Measurements from ENCODE around the gene FOXO6. TPM values are rescaled to one million over a fixed set of nuclear protein-coding genes. Genes with fewer than 3 reads are reported as not detected.

The FOXO6 gene
- total RNA-seq, 1 donor from 2014 or later, result 38.4 TPM

DNA sequence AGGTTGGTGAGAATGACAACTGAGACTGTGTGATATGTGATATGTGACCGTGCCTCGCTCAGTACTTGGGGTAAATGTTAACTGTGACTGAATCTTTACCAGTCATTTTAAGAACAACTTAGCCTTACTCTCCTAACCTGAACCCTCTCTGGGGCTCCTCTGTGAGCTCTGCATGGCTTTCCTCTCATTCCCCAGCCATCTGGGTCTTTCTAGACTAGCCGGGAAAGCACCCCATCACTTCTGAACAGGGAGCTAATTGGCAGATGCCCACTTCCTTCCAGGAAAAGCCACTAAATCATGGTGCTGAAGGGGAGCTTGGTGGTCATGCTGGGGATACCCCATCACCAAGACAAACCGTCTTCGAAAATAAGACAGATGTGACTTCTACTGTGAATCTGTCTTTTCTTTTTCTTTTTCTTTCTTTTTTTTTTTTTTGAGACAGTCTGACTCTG, 16.5 kb upstream of the FOXO6 start:
- Mint-ChIP-seq H3K27me3 (ENCODE audit: low read depth) (no peaks in the 10 kb centered on the region), H3K4me1 (no peaks in the 10 kb centered on the region), H3K4me3 (no peak overlapping the region), H3K27ac (no peak overlapping the region), H3K36me3 (no peaks in the 10 kb centered on the region), H3K9me3 (no peaks in the 10 kb centered on the region)
- TF ChIP-seq, protein P1, sequence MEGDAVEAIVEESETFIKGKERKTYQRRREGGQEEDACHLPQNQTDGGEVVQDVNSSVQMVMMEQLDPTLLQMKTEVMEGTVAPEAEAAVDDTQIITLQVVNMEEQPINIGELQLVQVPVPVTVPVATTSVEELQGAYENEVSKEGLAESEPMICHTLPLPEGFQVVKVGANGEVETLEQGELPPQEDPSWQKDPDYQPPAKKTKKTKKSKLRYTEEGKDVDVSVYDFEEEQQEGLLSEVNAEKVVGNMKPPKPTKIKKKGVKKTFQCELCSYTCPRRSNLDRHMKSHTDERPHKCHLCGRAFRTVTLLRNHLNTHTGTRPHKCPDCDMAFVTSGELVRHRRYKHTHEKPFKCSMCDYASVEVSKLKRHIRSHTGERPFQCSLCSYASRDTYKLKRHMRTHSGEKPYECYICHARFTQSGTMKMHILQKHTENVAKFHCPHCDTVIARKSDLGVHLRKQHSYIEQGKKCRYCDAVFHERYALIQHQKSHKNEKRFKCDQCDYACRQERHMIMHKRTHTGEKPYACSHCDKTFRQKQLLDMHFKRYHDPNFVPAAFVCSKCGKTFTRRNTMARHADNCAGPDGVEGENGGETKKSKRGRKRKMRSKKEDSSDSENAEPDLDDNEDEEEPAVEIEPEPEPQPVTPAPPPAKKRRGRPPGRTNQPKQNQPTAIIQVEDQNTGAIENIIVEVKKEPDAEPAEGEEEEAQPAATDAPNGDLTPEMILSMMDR (IDR thresholded peaks at IDR 0.05; ENCODE audit: unreplicated experiment), result no peak
- DNase-seq (ENCODE audit: low spot score in 2 of 2, unreplicated experiment in 2 of 2), result peak in 1 of 2 experiments; percentile 14

DNA sequence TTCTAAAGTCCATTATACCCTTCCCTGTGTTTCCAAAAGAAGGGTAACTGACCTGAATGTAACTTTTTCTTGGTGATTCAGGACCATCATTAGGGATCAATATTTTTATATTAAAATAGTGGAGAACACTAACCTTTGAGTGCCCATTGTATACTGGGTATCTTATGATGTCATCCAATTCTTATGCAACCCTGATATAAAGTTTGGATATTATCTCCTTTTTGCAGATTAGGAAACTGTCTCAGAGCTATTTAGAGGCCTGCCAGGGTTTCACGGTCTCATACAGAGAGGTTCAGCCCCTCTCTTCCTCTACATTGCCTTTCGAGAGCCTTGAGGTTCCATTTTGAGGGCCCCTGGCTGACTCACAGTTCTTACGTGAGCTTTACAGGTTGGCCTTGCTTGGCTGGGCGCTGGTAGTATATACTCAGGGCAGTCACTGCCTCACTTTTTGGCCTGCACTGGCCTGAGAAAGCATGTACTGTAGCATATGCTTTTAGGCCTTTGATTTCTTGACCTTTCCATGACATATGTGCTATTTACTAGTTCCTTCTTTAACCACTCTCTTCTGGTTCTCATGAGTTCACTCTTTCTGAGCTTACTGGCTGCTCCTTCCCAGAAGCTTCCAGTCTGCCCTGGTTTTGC, 15.7 kb upstream of the FOXO6 start:
- H3K27ac Mint-ChIP-seq, result no peak overlapping the region
- H3K4me3 Mint-ChIP-seq, result no peak overlapping the region
- H3K9me3 Mint-ChIP-seq, result no peaks in the 10 kb centered on the region
- DNase-seq (ENCODE audit: low spot score in 2 of 2, unreplicated experiment in 2 of 2), result peak in 1 of 2 experiments; percentile 27
- no peaks in the 10 kb centered on the region for H3K36me3 Mint-ChIP-seq
- TF ChIP-seq, protein P1 (IDR thresholded peaks at IDR 0.05; ENCODE audit: unreplicated experiment), result no peak
- no peaks in the 10 kb centered on the region for H3K4me1 Mint-ChIP-seq
- H3K27me3 Mint-ChIP-seq (ENCODE audit: low read depth), result no peaks in the 10 kb centered on the region

DNA sequence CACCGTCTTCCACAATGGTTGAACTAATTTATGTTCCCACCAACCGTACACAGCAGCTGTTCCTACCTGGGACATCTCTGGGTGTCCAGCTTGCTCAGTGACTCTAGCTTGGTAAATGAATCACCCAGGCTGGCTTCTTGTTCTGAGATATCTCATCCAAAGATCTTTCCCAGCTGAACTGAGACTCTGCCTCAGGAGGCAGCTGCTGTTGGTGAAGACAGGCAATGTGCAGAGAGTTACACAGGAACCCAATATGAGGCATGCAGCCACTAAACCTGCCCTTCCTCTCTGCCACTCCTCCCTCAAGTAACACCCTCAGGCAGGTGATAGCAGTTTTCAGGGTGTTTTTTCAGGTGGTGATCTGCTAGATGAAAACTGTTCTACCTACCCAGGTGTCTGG, 14.0 kb upstream of the FOXO6 start:
- Mint-ChIP-seq H3K27me3 (ENCODE audit: low read depth) (no peaks in the 10 kb centered on the region), H3K4me1 (no peaks in the 10 kb centered on the region), H3K36me3 (no peaks in the 10 kb centered on the region), H3K9me3 (no peaks in the 10 kb centered on the region), H3K27ac (no peak overlapping the region), H3K4me3 (no peak overlapping the region)
- TF ChIP-seq, protein P1 (IDR thresholded peaks at IDR 0.05; ENCODE audit: unreplicated experiment), result no peak
- DNase-seq (ENCODE audit: low spot score in 2 of 2, unreplicated experiment in 2 of 2), result peak in 1 of 2 experiments; percentile 31

DNA sequence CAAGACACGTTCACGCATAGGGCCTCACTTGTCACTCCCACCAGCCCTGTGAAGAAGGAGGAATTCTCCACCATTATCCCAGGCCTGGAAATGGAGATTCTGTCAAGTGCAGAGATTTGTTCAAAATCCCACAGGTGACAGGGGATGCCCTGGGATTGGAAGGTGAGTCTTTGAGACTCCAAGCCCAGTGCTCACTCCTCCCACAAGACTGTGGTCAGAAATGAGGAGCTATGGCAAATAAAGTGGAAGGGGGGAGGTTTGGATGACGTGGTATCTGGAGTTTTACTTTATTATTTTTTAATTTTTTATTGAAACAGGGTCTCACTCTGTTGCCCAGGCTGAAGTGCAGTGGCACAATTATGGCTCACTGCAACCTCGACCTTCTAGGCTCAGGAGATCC, 12.8 kb upstream of the FOXO6 start:
- no peaks in the 10 kb centered on the region for H3K27me3 Mint-ChIP-seq (ENCODE audit: low read depth)
- peak in 1 of 2 experiments; percentile 6 for DNase-seq (ENCODE audit: low spot score in 2 of 2, unreplicated experiment in 2 of 2)
- H3K36me3 Mint-ChIP-seq, result no peaks in the 10 kb centered on the region
- H3K4me3 Mint-ChIP-seq, result no peak overlapping the region
- H3K27ac Mint-ChIP-seq, result peak overlapping the region; percentile 14
- no peaks in the 10 kb centered on the region for H3K4me1 Mint-ChIP-seq
- TF ChIP-seq, protein P1 (IDR thresholded peaks at IDR 0.05; ENCODE audit: unreplicated experiment), result no peak
- no peaks in the 10 kb centered on the region for H3K9me3 Mint-ChIP-seq

DNA sequence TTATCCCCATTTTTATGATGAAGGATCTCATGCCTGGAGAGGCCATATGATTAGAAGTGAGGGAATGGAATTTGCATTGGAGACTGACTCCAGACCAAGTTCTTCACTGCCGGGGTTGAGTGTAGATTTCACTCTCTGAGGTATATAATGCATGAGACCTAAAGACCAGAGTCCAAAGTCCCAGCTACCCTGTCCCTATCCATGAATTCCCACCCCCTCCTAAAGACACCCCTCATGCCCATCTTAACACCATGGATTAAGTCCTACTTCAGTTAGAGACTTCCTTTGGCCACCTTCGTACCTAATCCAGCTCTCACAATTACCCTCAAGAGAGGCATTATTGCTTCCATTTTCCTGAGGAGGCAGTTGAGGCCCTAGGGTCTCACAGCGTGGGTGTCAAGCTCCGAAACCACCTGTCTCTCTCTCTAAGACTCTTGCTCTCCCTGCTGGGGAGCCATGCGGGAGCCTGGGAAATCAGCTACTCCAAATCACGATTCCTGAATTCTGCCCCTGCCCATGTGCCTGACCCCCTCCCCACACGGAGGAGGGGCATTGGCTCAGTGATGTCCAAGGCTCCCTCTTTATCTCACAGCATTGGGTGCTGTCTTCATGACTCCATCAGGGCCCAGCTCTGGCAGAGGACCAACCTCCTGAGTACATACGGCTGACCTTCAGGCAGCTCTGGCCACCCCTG, 11.7 kb upstream of the FOXO6 start:
- Mint-ChIP-seq H3K27me3 (ENCODE audit: low read depth) (no peaks in the 10 kb centered on the region), H3K36me3 (no peaks in the 10 kb centered on the region), H3K27ac (no peak overlapping the region), H3K4me1 (peaks cover 8% of the 10 kb centered on the region), H3K4me3 (no peak overlapping the region), H3K9me3 (no peaks in the 10 kb centered on the region)
- TF ChIP-seq, protein P1 (IDR thresholded peaks at IDR 0.05; ENCODE audit: unreplicated experiment), result no peak
- DNase-seq (ENCODE audit: low spot score in 2 of 2, unreplicated experiment in 2 of 2), result peak in 1 of 2 experiments; percentile 30

Measured in mesothelial cell of epicardium (in vitro differentiated cells).